CD8-positive, alpha-beta memory T cell (primary cell): ENCODE data around the gene PLCXD1. TPM values are rescaled to one million over a fixed set of nuclear protein-coding genes. Genes with fewer than 3 reads are reported as not detected.

Experiments
- CTCF ChIA-PET: fragments of 350-600 bp; sonication (Branson Sonifier 250); formaldehyde crosslinking; loops from one replicate; lab custom pipeline; 2021; ENCODE audit warnings: antibody characterized with exemption; lab: Charles Lee
- POLR2A ChIA-PET: fragments of 350-600 bp; sonication (Branson Sonifier 250); formaldehyde crosslinking; loops from one replicate; lab custom pipeline; 2021; ENCODE audit warnings: antibody characterized with exemption; lab: Charles Lee
- DNase-seq, 5 donors: peaks; one replicate each; pipeline versions ENCODE4 v3.0.0 to v3.0.0-alpha.2; 2020 to 2022; ENCODE audit warnings: mixed read lengths in 1 of 5
- H3K27ac ChIP-seq: one replicate; pipeline ENCODE4 v1.7.0; 2013; ENCODE audit warnings: low read depth, mild to moderate bottlenecking, low read length, moderate library complexity
- H3K27me3 ChIP-seq: 2 replicates; pipeline ENCODE4 v1.7.0; 2013; ENCODE audit warnings: low read length, mild to moderate bottlenecking; ENCODE audit not compliant: insufficient read depth, poor library complexity, severe bottlenecking
- H3K36me3 ChIP-seq: 2 replicates; pipeline ENCODE4 v1.7.0; 2013; ENCODE audit warnings: mild to moderate bottlenecking, low read length, moderate library complexity; ENCODE audit not compliant: insufficient read depth
- H3K4me1 ChIP-seq: 2 replicates; pipeline ENCODE4 v1.7.0; 2013; ENCODE audit warnings: mild to moderate bottlenecking, low read length, moderate library complexity; ENCODE audit not compliant: insufficient read depth
- H3K4me3 ChIP-seq: 2 replicates; pipeline ENCODE4 v1.7.0; 2013; ENCODE audit warnings: mild to moderate bottlenecking, low read length
- H3K9me3 ChIP-seq: 2 replicates; pipeline ENCODE4 v1.7.0; 2013; ENCODE audit warnings: mild to moderate bottlenecking, low read length
- H3K27ac Mint-ChIP-seq, 8 donors: one replicate each; pipeline ENCODE4 v1.8.0; 2020 to 2021; ENCODE audit warnings: mixed read lengths in 8 of 8, mild to moderate bottlenecking in 6 of 8, inconsistent platforms in 3 of 8, moderate library complexity in 3 of 8
- H3K27me3 Mint-ChIP-seq, 2 donors: one replicate each; pipeline ENCODE4 v1.8.0; 2020 to 2021; ENCODE audit warnings: mixed read lengths in 2 of 2, mild to moderate bottlenecking in 1 of 2, moderate library complexity in 1 of 2
- H3K36me3 Mint-ChIP-seq, 3 donors: one replicate each; pipeline ENCODE4 v1.8.0; 2020 to 2021; ENCODE audit warnings: mixed read lengths in 3 of 3, inconsistent platforms in 1 of 3, mild to moderate bottlenecking in 1 of 3
- H3K4me1 Mint-ChIP-seq, 3 donors: one replicate each; pipeline ENCODE4 v1.8.0; 2020 to 2021; ENCODE audit warnings: mixed read lengths in 3 of 3, inconsistent platforms in 1 of 3, mild to moderate bottlenecking in 1 of 3
- H3K4me3 Mint-ChIP-seq, 7 donors: one replicate each; pipeline ENCODE4 v1.8.0; 2020 to 2021; ENCODE audit warnings: mixed read lengths in 7 of 7, mild to moderate bottlenecking in 6 of 7, moderate library complexity in 4 of 7, inconsistent platforms in 2 of 7
- H3K9me3 Mint-ChIP-seq, 5 donors: one replicate each; pipeline ENCODE4 v1.8.0; 2020 to 2022; ENCODE audit warnings: mixed read lengths in 5 of 5, mild to moderate bottlenecking in 3 of 5, moderate library complexity in 2 of 5, inconsistent platforms in 1 of 5
- polyA plus RNA-seq: library from polyadenylated mRNA; unstranded; fragments of 300-500 nt; fragmentation: Illumina TruSeq; gene quantifications from one replicate; pipeline ENCODE4 v1.2.3, GENCODE V29; 2021
- total RNA-seq, 2 experiments: library from RNA; stranded (reverse); gene quantifications; one replicate each; pipeline ENCODE4 v1.2.3, GENCODE V29; 2021

Gene PLCXD1
- total and polyA plus RNA-seq, 3 experiments from 2014 or later, result 4.6 to 30.6 (median 28.5) TPM

GRCh38 chrX:341541-342101 lies 60.4 kb downstream of the PLCXD1 start:
- Mint-ChIP-seq H3K36me3 (peaks cover under 1 to 22% (median 7%) of the 10 kb centered on the region in 3 donors), H3K4me3 (no peak overlapping the region), H3K27ac (no peak overlapping the region), H3K9me3 (no peaks in the 10 kb centered on the region), H3K4me1 (peaks cover 0 to 1% (median 0%) of the 10 kb centered on the region in 3 donors), H3K27me3 (no peaks in the 10 kb centered on the region)
- peak in 1 of 5 donors; percentile 44 for DNase-seq
- H3K9me3 ChIP-seq, result no peaks in the 10 kb centered on the region
- H3K27me3 ChIP-seq, result no peaks in the 10 kb centered on the region
- no peaks in the 10 kb centered on the region for H3K36me3 ChIP-seq
- POLR2A ChIA-PET, result no interaction called here
- no peak overlapping the region for H3K4me3 ChIP-seq
- CTCF ChIA-PET, result no interaction called here
- no peaks in the 10 kb centered on the region for H3K4me1 ChIP-seq
- H3K27ac ChIP-seq, result no peak overlapping the region

- H3K27ac ChIP-seq, result no peak overlapping the region
- H3K27ac Mint-ChIP-seq, result no peak overlapping the region
- H3K4me3 ChIP-seq, result no peak overlapping the region
- peaks cover 0 to 20% (median 4%) of the 10 kb centered on the region in 3 donors for H3K36me3 Mint-ChIP-seq
- no peaks in the 10 kb centered on the region for H3K27me3 ChIP-seq
- no peaks in the 10 kb centered on the region for H3K4me1 Mint-ChIP-seq
- H3K4me1 ChIP-seq, result no peaks in the 10 kb centered on the region
- no peaks in the 10 kb centered on the region for H3K9me3 ChIP-seq
- CTCF ChIA-PET, result no interaction called here
- H3K27me3 Mint-ChIP-seq, result no peaks in the 10 kb centered on the region
- no peak overlapping the region for H3K4me3 Mint-ChIP-seq
- POLR2A ChIA-PET, result no interaction called here
- DNase-seq, result peak in 1 of 5 donors; percentile 32
- no peaks in the 10 kb centered on the region for H3K9me3 Mint-ChIP-seq
- H3K36me3 ChIP-seq, result no peaks in the 10 kb centered on the region
These were observed 63.3 kb downstream of the PLCXD1 start for GRCh38 chrX:344371-344901.

- H3K36me3 ChIP-seq, result no peaks in the 10 kb centered on the region
- H3K4me1 ChIP-seq, result no peaks in the 10 kb centered on the region
- ChIA-PET POLR2A (no interaction called here), CTCF (no interaction called here)
- Mint-ChIP-seq H3K9me3 (no peaks in the 10 kb centered on the region), H3K27me3 (no peaks in the 10 kb centered on the region), H3K27ac (no peak overlapping the region), H3K36me3 (peaks cover 0 to 27% (median 4%) of the 10 kb centered on the region in 3 donors), H3K4me3 (no peak overlapping the region), H3K4me1 (no peaks in the 10 kb centered on the region)
- no peaks in the 10 kb centered on the region for H3K27me3 ChIP-seq
- no peaks in the 10 kb centered on the region for H3K9me3 ChIP-seq
- H3K27ac ChIP-seq, result no peak overlapping the region
- DNase-seq, result peak in 1 of 5 donors; percentile 45
- H3K4me3 ChIP-seq, result no peak overlapping the region
These were observed 64.1 kb downstream of the PLCXD1 start for GRCh38 chrX:345020-345925.

- POLR2A ChIA-PET, result no interaction called here
- H3K4me3 Mint-ChIP-seq, result no peak overlapping the region
- H3K4me1 Mint-ChIP-seq, result no peaks in the 10 kb centered on the region
These were observed 65.0 kb downstream of the PLCXD1 start for GRCh38 chrX:346034-346813.

GRCh38 chrX:347351-348117 lies 66.4 kb downstream of the PLCXD1 start:
- Mint-ChIP-seq H3K27ac (peak overlapping the region in 1 of 8 donors; percentile 41), H3K4me1 (no peaks in the 10 kb centered on the region), H3K4me3 (no peak overlapping the region), H3K9me3 (no peaks in the 10 kb centered on the region), H3K36me3 (peaks cover 0 to 28% (median 5%) of the 10 kb centered on the region in 3 donors), H3K27me3 (no peaks in the 10 kb centered on the region)
- H3K4me3 ChIP-seq, result no peak overlapping the region
- CTCF ChIA-PET, result no interaction called here
- H3K27ac ChIP-seq, result no peak overlapping the region
- no peaks in the 10 kb centered on the region for H3K27me3 ChIP-seq
- H3K9me3 ChIP-seq, result no peaks in the 10 kb centered on the region
- no peaks in the 10 kb centered on the region for H3K4me1 ChIP-seq
- H3K36me3 ChIP-seq, result no peaks in the 10 kb centered on the region
- POLR2A ChIA-PET, result no interaction called here
- peak in 1 of 5 donors; percentile 36 for DNase-seq

More at GRCh38 chrX:346034-346813, 65.0 kb downstream of the PLCXD1 start:
- Histone ChIP-seq H3K27me3 (no peaks in the 10 kb centered on the region), H3K4me3 (no peak overlapping the region), H3K4me1 (no peaks in the 10 kb centered on the region), H3K36me3 (no peaks in the 10 kb centered on the region), H3K9me3 (no peaks in the 10 kb centered on the region), H3K27ac (no peak overlapping the region)
- Mint-ChIP-seq H3K27ac (no peak overlapping the region), H3K9me3 (no peaks in the 10 kb centered on the region), H3K27me3 (no peaks in the 10 kb centered on the region), H3K36me3 (peaks cover 0 to 29% (median 4%) of the 10 kb centered on the region in 3 donors)
- DNase-seq, result peak in 1 of 5 donors; percentile 44
- CTCF ChIA-PET, result no interaction called here

- H3K27me3 Mint-ChIP-seq, result no peaks in the 10 kb centered on the region
- DNase-seq, result no peak
- H3K36me3 ChIP-seq, result no peaks in the 10 kb centered on the region
- ChIA-PET CTCF (no interaction called here), POLR2A (no interaction called here)
- H3K4me3 ChIP-seq, result no peak overlapping the region
- H3K4me3 Mint-ChIP-seq, result no peak overlapping the region
- no peaks in the 10 kb centered on the region for H3K27me3 ChIP-seq
- no peaks in the 10 kb centered on the region for H3K4me1 ChIP-seq
- H3K36me3 Mint-ChIP-seq, result peaks cover 0 to 30% (median 5%) of the 10 kb centered on the region in 3 donors
- no peak overlapping the region for H3K27ac Mint-ChIP-seq
- H3K9me3 ChIP-seq, result no peaks in the 10 kb centered on the region
- no peaks in the 10 kb centered on the region for H3K9me3 Mint-ChIP-seq
- H3K4me1 Mint-ChIP-seq, result no peaks in the 10 kb centered on the region
- H3K27ac ChIP-seq, result no peak overlapping the region
These were observed 67.4 kb downstream of the PLCXD1 start for GRCh38 chrX:348461-349117.

- Mint-ChIP-seq H3K27ac (no peak overlapping the region), H3K4me3 (no peak overlapping the region), H3K4me1 (no peaks in the 10 kb centered on the region), H3K36me3 (peaks cover 0 to 30% (median 5%) of the 10 kb centered on the region in 3 donors), H3K27me3 (no peaks in the 10 kb centered on the region), H3K9me3 (no peaks in the 10 kb centered on the region)
- Histone ChIP-seq H3K27ac (no peak overlapping the region), H3K9me3 (no peaks in the 10 kb centered on the region), H3K4me3 (no peak overlapping the region), H3K36me3 (no peaks in the 10 kb centered on the region), H3K27me3 (no peaks in the 10 kb centered on the region), H3K4me1 (no peaks in the 10 kb centered on the region)
- no peak for DNase-seq
- ChIA-PET POLR2A (no interaction called here), CTCF (no interaction called here)
These were observed 68.0 kb downstream of the PLCXD1 start for GRCh38 chrX:349196-349595.
